H1 (cell line): ENCODE measurements around the gene SRSF6. TPM values are rescaled to one million over a fixed set of nuclear protein-coding genes. Genes with fewer than 3 reads are reported as not detected.
A peak's percentile ranks its signal among the peaks of the same experiment; 100 is the strongest.

Experiments
- CTCF ChIA-PET: fragments of 300-600 bp; sonication (Branson Sonifier 250); formaldehyde crosslinking; loops from one replicate; lab custom pipeline; 2021; ENCODE audit not compliant: partially characterized antibody; lab: Charles Lee
- POLR2A ChIA-PET: fragments of 300-600 bp; sonication (Branson Sonifier 250); formaldehyde crosslinking; loops from one replicate; lab custom pipeline; 2021; ENCODE audit warnings: inconsistent platforms; ENCODE audit not compliant: partially characterized antibody; lab: Charles Lee
- DNase-seq, 2 experiments: peaks; one replicate each; pipeline versions ENCODE4 v3.0.0 to v3.0.0-alpha.2; 2010 to 2022; ENCODE audit warnings: low spot score in 2 of 2, low read depth in 1 of 2, mixed read lengths in 1 of 2
- FAIRE-seq: peaks from 2 replicates; lab custom pipeline; 2011; peaks lifted over from hg19 to GRCh38; lab: Jason Lieb, UNC
- H2AFZ ChIP-seq: 2 replicates; pipeline ENCODE4 v1.8.1; 2012; ENCODE audit warnings: low read length, inconsistent platforms
- H2AK5ac ChIP-seq: 2 replicates; pipeline ENCODE4 v1.6.1; 2013; ENCODE audit warnings: low read depth, low read length
- H2BK120ac ChIP-seq: replicated peaks from 2 replicates; pipeline ENCODE3; 2013; ENCODE audit warnings: low read depth, low read length, inconsistent platforms
- H2BK12ac ChIP-seq: 2 replicates; pipeline ENCODE4 v1.6.1; 2013; ENCODE audit warnings: low read depth, low read length
- H2BK15ac ChIP-seq: 2 replicates; pipeline ENCODE4 v1.6.1; 2013; ENCODE audit warnings: low read length
- H2BK20ac ChIP-seq: 2 replicates; pipeline ENCODE4 v1.6.1; 2013; ENCODE audit warnings: low read length
- H2BK5ac ChIP-seq: 2 replicates; pipeline ENCODE4 v1.6.1; 2013; ENCODE audit warnings: low read depth, low read length
- H3K14ac ChIP-seq: 2 replicates; pipeline ENCODE4 v1.6.1; 2013; ENCODE audit warnings: inconsistent platforms; ENCODE audit not compliant: insufficient read length
- H3K18ac ChIP-seq: 2 replicates; pipeline ENCODE4 v1.6.1; 2013; ENCODE audit warnings: low read length; ENCODE audit errors: extremely low read depth
- H3K23ac ChIP-seq: 2 replicates; pipeline ENCODE4 v1.6.1; 2013; ENCODE audit warnings: inconsistent platforms; ENCODE audit not compliant: insufficient read length
- H3K23me2 ChIP-seq: 2 replicates; pipeline ENCODE4 v1.6.1; 2013; ENCODE audit warnings: low read depth, low read length
- H3K27ac ChIP-seq: 2 replicates; pipeline ENCODE4 v1.6.1; 2011; ENCODE audit warnings: low read depth, low read length, inconsistent platforms
- H3K27me3 ChIP-seq, 4 experiments: replicated peaks in 1 of 4; 1 replicate in 1 of 4; 2 replicates in 3 of 4; pipeline versions ENCODE4 v1.6.1 to v1.8.1; 2011 to 2013; ENCODE audit warnings: low read length in 3 of 4, mild to moderate bottlenecking in 3 of 4, inconsistent platforms in 2 of 4, mixed read lengths in 2 of 4, moderate library complexity in 1 of 4; ENCODE audit not compliant: control insufficient read depth in 3 of 4, insufficient read depth in 3 of 4; ENCODE audit errors: extremely low read depth in 1 of 4
- H3K36me3 ChIP-seq, 4 experiments: 2 replicates each; pipeline versions ENCODE4 v1.6.1 to v1.8.1; 2011 to 2013; ENCODE audit warnings: mild to moderate bottlenecking in 4 of 4, low read length in 3 of 4, moderate library complexity in 2 of 4, control low read depth in 1 of 4, inconsistent platforms in 1 of 4; ENCODE audit not compliant: insufficient read depth in 4 of 4, control insufficient read depth in 2 of 4
- H3K4ac ChIP-seq: replicated peaks from 2 replicates; pipeline ENCODE3; 2013; ENCODE audit warnings: low read length, low read depth, mixed read lengths, inconsistent platforms; ENCODE audit not compliant: insufficient read length
- H3K4me1 ChIP-seq, 4 experiments: replicated peaks in 1 of 4; 1 replicate in 1 of 4; 2 replicates in 3 of 4; pipeline versions ENCODE4 v1.6.1 to v1.8.1; 2011 to 2013; ENCODE audit warnings: low read length in 3 of 4, inconsistent platforms in 2 of 4, mixed read lengths in 1 of 4; ENCODE audit not compliant: insufficient read depth in 4 of 4, control insufficient read depth in 3 of 4
- H3K4me2 ChIP-seq, 2 experiments: 2 replicates each; pipeline versions ENCODE4 v1.6.1 to v1.8.1; 2011 to 2013; ENCODE audit warnings: low read depth in 2 of 2, low read length in 2 of 2, control low read depth in 1 of 2, inconsistent platforms in 1 of 2, mild to moderate bottlenecking in 1 of 2; ENCODE audit not compliant: insufficient read depth in 1 of 2
- H3K4me3 ChIP-seq, 4 experiments: fragments of 200-600, 300-600 bp in 1 of 4; sonication (generic), shearing (Covaris generic), sonication (Bioruptor Twin) in 1 of 4; 2 replicates each; pipeline versions ENCODE4 v1.5.1 to v1.8.1; 2011 to 2016; ENCODE audit warnings: low read length in 4 of 4, low read depth in 3 of 4, control low read depth in 2 of 4, inconsistent platforms in 2 of 4, mild to moderate bottlenecking in 2 of 4, mixed read lengths in 1 of 4, moderate library complexity in 1 of 4; ENCODE audit not compliant: insufficient read depth in 2 of 4; ENCODE audit errors: extremely low read depth in 1 of 4
- H3K56ac ChIP-seq: replicated peaks from 2 replicates; pipeline ENCODE3; 2013; ENCODE audit warnings: low read depth, mild to moderate bottlenecking, mixed read lengths, low read length, inconsistent platforms; ENCODE audit not compliant: insufficient read length
- H3K79me1 ChIP-seq: 2 replicates; pipeline ENCODE4 v1.6.1; 2013; ENCODE audit warnings: low read depth, low read length, control low read depth
- H3K79me2 ChIP-seq, 2 experiments: 2 replicates each; pipeline versions ENCODE4 v1.6.1 to v1.8.1; 2012 to 2013; ENCODE audit warnings: low read length in 2 of 2, mild to moderate bottlenecking in 2 of 2, inconsistent platforms in 1 of 2; ENCODE audit not compliant: insufficient read depth in 2 of 2, control insufficient read depth in 1 of 2
- H3K9ac ChIP-seq, 4 experiments: replicated peaks in 1 of 4; 1 replicate in 1 of 4; 2 replicates in 3 of 4; pipeline versions ENCODE4 v1.6.1 to v1.8.1; 2011 to 2013; ENCODE audit warnings: low read depth in 3 of 4, low read length in 3 of 4, control low read depth in 2 of 4, mild to moderate bottlenecking in 2 of 4, moderate library complexity in 2 of 4, inconsistent platforms in 1 of 4; ENCODE audit errors: extremely low read depth in 1 of 4
- H3K9me3 ChIP-seq, 2 experiments: 2 replicates each; pipeline versions ENCODE4 v1.6.1 to v1.8.1; 2012 to 2013; ENCODE audit warnings: mild to moderate bottlenecking in 2 of 2, moderate library complexity in 2 of 2, control low read depth in 1 of 2, inconsistent platforms in 1 of 2, low read depth in 1 of 2, low read length in 1 of 2, mixed read lengths in 1 of 2; ENCODE audit not compliant: insufficient read depth in 2 of 2
- H4K20me1 ChIP-seq, 2 experiments: replicated peaks in 1 of 2; 2 replicates each; pipeline versions ENCODE3 to v1.8.1; 2011 to 2013; ENCODE audit warnings: inconsistent platforms in 2 of 2, low read length in 2 of 2, mild to moderate bottlenecking in 1 of 2; ENCODE audit not compliant: insufficient read depth in 2 of 2, control insufficient read depth in 1 of 2
- H4K5ac ChIP-seq: 2 replicates; pipeline ENCODE4 v1.6.1; 2013; ENCODE audit warnings: low read length, low read depth, mixed read lengths, inconsistent platforms; ENCODE audit not compliant: insufficient read length
- H4K8ac ChIP-seq: 2 replicates; pipeline ENCODE4 v1.8.0; 2013; ENCODE audit warnings: mild to moderate bottlenecking, moderate library complexity, low read length, inconsistent platforms; ENCODE audit not compliant: insufficient read depth; ENCODE audit errors: extremely low read depth
- H4K91ac ChIP-seq: replicated peaks from 2 replicates; pipeline ENCODE3; 2013; ENCODE audit warnings: low read length, mixed read lengths, inconsistent platforms; ENCODE audit not compliant: insufficient read length
- POLR2A ChIP-seq, 2 experiments: IDR thresholded peaks; 1 replicate in 1 of 2; 2 replicates in 1 of 2; pipeline ENCODE4 v1.6.1; 2011; ENCODE audit warnings: low read depth in 2 of 2, low read length in 2 of 2, mild to moderate bottlenecking in 2 of 2; ENCODE audit errors: control extremely low read depth in 1 of 2
- POLR2AphosphoS5 ChIP-seq: IDR thresholded peaks from 2 replicates; pipeline ENCODE4 v1.6.1; 2011; ENCODE audit warnings: low read depth, low read length
- WGBS, 2 experiments: shearing (Covaris generic) in 1 of 2; methylation state at CpG; one replicate each; pipeline versions ENCODE4 v1.1.6 to v1.1.7; 2013 to 2015; ENCODE audit warnings: low lambda C conversion rate in 2 of 2, mixed read lengths in 2 of 2, inconsistent platforms in 1 of 2, low coverage in 1 of 2, missing lambda C conversion rate in 1 of 2; ENCODE audit not compliant: insufficient replicate concordance in 2 of 2, insufficient coverage in 1 of 2, insufficient read length in 1 of 2; ENCODE audit errors: extremely low coverage in 1 of 2, missing lambda C conversion rate in 1 of 2; 5-methylcytosine and 5-hydroxymethylcytosine counted together
- polyA plus RNA-seq, 7 experiments: library from polyadenylated mRNA; depleted of rRNA in 3 of 7; stranded (reverse) in 5 of 7; unstranded in 2 of 7; fragments of >200 nt in 5 of 7; fragments of 200-250 nt in 2 of 7; gene quantifications; 1 replicate in 5 of 7; 2 replicates in 1 of 7; 4 replicates in 1 of 7; pipeline versions ENCODE4 v1.2.1 to v1.2.3, GENCODE V29; 2011 to 2013; ENCODE audit warnings: missing spikeins in 2 of 7, mixed read lengths in 2 of 7
- total RNA-seq: library from RNA; stranded (reverse); fragmentation: NEBNext Ultra II Directional; extraction: Animal tissue kit (Norgen Biotek cat#: 25700); gene quantifications from 2 replicates; pipeline ENCODE4 v1.2.1, GENCODE V29; 2021

Gene SRSF6
- total and polyA plus RNA-seq, 2 of the 8 experiments (the other 6 are each of a cell fraction or from before 2014, with no cell fraction given), result 48.0 to 171 TPM

- peaks cover 24 to 64% (median 52%) of the 10 kb centered on the region in 4 experiments for H3K36me3 ChIP-seq
- H3K27me3 ChIP-seq, result no peaks in the 10 kb centered on the region
- no peak; the same call in 1 of the 2 replicates for TF ChIP-seq POLR2AphosphoS5
- TF ChIP-seq POLR2A (IDR thresholded peaks at IDR 0.05; ENCODE audit: control extremely low read depth in 1 of 2, low read depth in 2 of 2, low read length in 2 of 2), result peak in 1 of 2 experiments; percentile 43; a peak in 2 of 3 replicates
- WGBS, 2 experiments, result 95% methylated on average over 23 of the region's 23 CpGs; no CpG with 5 or more reads in 1 of the 2 experiments
- no peak overlapping the region for H3K18ac ChIP-seq
- H3K4me1 ChIP-seq, result peaks cover 0 to 4% (median 0%) of the 10 kb centered on the region in 4 experiments; a peak in 2 of 7 replicates
- H3K27ac ChIP-seq, result no peak overlapping the region
- POLR2A ChIA-PET, result interaction anchor here (1.0 to 2.0 kb wide), 3 partner anchors 9 to 47 kb away, joined by 3 to 6 read pairs (median 5); partner anchors contain the start of gene L3MBTL1
- H2AFZ ChIP-seq, result no peak overlapping the region
- H3K9me3 ChIP-seq, result no peaks in the 10 kb centered on the region
- FAIRE-seq, result no peak
- no peak overlapping the region for H2BK120ac ChIP-seq
- no peak overlapping the region for H3K4me3 ChIP-seq
- H2BK12ac ChIP-seq, result no peak overlapping the region
- no peak overlapping the region for H2BK20ac ChIP-seq
- H2BK5ac ChIP-seq, result no peak overlapping the region
- H3K79me1 ChIP-seq, result peaks cover 2% of the 10 kb centered on the region; the same call in 1 of the 2 replicates
- no peak overlapping the region for H3K14ac ChIP-seq
- CTCF ChIA-PET, result interaction anchor here (1.8 kb wide), 1 partner anchor 78 kb away, joined by 3 read pairs; no protein-coding TSS in a partner anchor
- no peak overlapping the region; the same call in 1 of the 2 replicates for H4K8ac ChIP-seq
- no peak overlapping the region for H3K56ac ChIP-seq
- H4K20me1 ChIP-seq, result peaks cover 2 to 3% of the 10 kb centered on the region in 2 experiments
- no peak overlapping the region for H3K4me2 ChIP-seq
- no peak overlapping the region for H2AK5ac ChIP-seq
- no peak for DNase-seq
- peaks cover 10 to 41% of the 10 kb centered on the region in 2 experiments for H3K79me2 ChIP-seq
- H3K23me2 ChIP-seq, result peaks cover 3% of the 10 kb centered on the region; the same call in 1 of the 2 replicates
- no peak overlapping the region for H4K91ac ChIP-seq
- H3K23ac ChIP-seq, result no peak overlapping the region
- no peak overlapping the region for H3K9ac ChIP-seq
- H3K4ac ChIP-seq, result no peak overlapping the region
- no peak overlapping the region for H2BK15ac ChIP-seq
- no peak overlapping the region for H4K5ac ChIP-seq
Observed at GRCh38 chr20:43460172-43460829, 2.6 kb downstream of the SRSF6 start.
